ENCODE data around the gene MGST2.

Gene MGST2

GRCh38 chr4:139647184-139647583 lies 18.4 kb upstream of the MGST2 start:
- no peaks in the 10 kb centered on the region for H3K27me3 ChIP-seq (replicated peaks; ENCODE audit: control insufficient read depth, insufficient read depth, low read length)
- no peak overlapping the region for H3K4me3 ChIP-seq (ENCODE audit: low read length)
- DNase-seq (ENCODE audit: low read depth), result no peak
- H3K9ac ChIP-seq (ENCODE audit: low read length), result no peak overlapping the region
- peaks cover 2% of the 10 kb centered on the region for H3K4me1 ChIP-seq (ENCODE audit: control insufficient read depth, insufficient read depth, low read length)
- H3K36me3 ChIP-seq (ENCODE audit: control insufficient read depth, insufficient read depth, low read length, severe bottlenecking), result no peaks in the 10 kb centered on the region
- H3K9me3 ChIP-seq (ENCODE audit: control insufficient read depth, low read length), result no peaks in the 10 kb centered on the region

- no peak overlapping the region for H3K9ac ChIP-seq (ENCODE audit: low read length)
- no peaks in the 10 kb centered on the region for H3K36me3 ChIP-seq (ENCODE audit: control insufficient read depth, insufficient read depth, low read length, severe bottlenecking)
- no peak overlapping the region for H3K4me3 ChIP-seq (ENCODE audit: low read length)
- peaks cover 2% of the 10 kb centered on the region for H3K4me1 ChIP-seq (ENCODE audit: control insufficient read depth, insufficient read depth, low read length)
- no peak for DNase-seq (ENCODE audit: low read depth)
- no peaks in the 10 kb centered on the region for H3K9me3 ChIP-seq (ENCODE audit: control insufficient read depth, low read length)
- H3K27me3 ChIP-seq (replicated peaks; ENCODE audit: control insufficient read depth, insufficient read depth, low read length), result no peaks in the 10 kb centered on the region
These were observed 17.7 kb upstream of the MGST2 start for GRCh38 chr4:139647952-139648351.

GRCh38 chr4:139651282-139652194 lies 14.1 kb upstream of the MGST2 start:
- Histone ChIP-seq H3K36me3 (ENCODE audit: control insufficient read depth, insufficient read depth, low read length, severe bottlenecking) (no peaks in the 10 kb centered on the region), H3K4me3 (ENCODE audit: low read length) (no peak overlapping the region)
- peak; percentile 94 for DNase-seq (ENCODE audit: low read depth)

GRCh38 chr4:139654516-139654915 lies 11.1 kb upstream of the MGST2 start:
- no peak overlapping the region for H3K4me3 ChIP-seq (ENCODE audit: low read length)
- no peak for DNase-seq (ENCODE audit: low read depth)
- no peaks in the 10 kb centered on the region for H3K9me3 ChIP-seq (ENCODE audit: control insufficient read depth, low read length)
- H3K9ac ChIP-seq (ENCODE audit: low read length), result no peak overlapping the region
- peaks cover 17% of the 10 kb centered on the region for H3K4me1 ChIP-seq (ENCODE audit: control insufficient read depth, insufficient read depth, low read length)
- H3K36me3 ChIP-seq (ENCODE audit: control insufficient read depth, insufficient read depth, low read length, severe bottlenecking), result no peaks in the 10 kb centered on the region
- no peaks in the 10 kb centered on the region for H3K27me3 ChIP-seq (replicated peaks; ENCODE audit: control insufficient read depth, insufficient read depth, low read length)

More at GRCh38 chr4:139651282-139652194, 14.1 kb upstream of the MGST2 start:
- Histone ChIP-seq H3K27me3 (replicated peaks; ENCODE audit: control insufficient read depth, insufficient read depth, low read length) (no peaks in the 10 kb centered on the region), H3K9me3 (ENCODE audit: control insufficient read depth, low read length) (no peaks in the 10 kb centered on the region), H3K9ac (ENCODE audit: low read length) (peak overlapping the region; percentile 51), H3K4me1 (ENCODE audit: control insufficient read depth, insufficient read depth, low read length) (peaks cover 2% of the 10 kb centered on the region)

GRCh38 chr4:139655116-139655515 lies 10.5 kb upstream of the MGST2 start:
- H3K4me1 ChIP-seq (ENCODE audit: control insufficient read depth, insufficient read depth, low read length), result peaks cover 17% of the 10 kb centered on the region
- no peaks in the 10 kb centered on the region for H3K9me3 ChIP-seq (ENCODE audit: control insufficient read depth, low read length)
- peak; percentile 63 for DNase-seq (ENCODE audit: low read depth)
- no peaks in the 10 kb centered on the region for H3K27me3 ChIP-seq (replicated peaks; ENCODE audit: control insufficient read depth, insufficient read depth, low read length)
- no peak overlapping the region for H3K4me3 ChIP-seq (ENCODE audit: low read length)
- no peak overlapping the region for H3K9ac ChIP-seq (ENCODE audit: low read length)
- no peaks in the 10 kb centered on the region for H3K36me3 ChIP-seq (ENCODE audit: control insufficient read depth, insufficient read depth, low read length, severe bottlenecking)

- DNase-seq (ENCODE audit: low read depth), result peak; percentile 90
- Histone ChIP-seq H3K4me3 (ENCODE audit: low read length) (peak overlapping the region; percentile 44), H3K9me3 (ENCODE audit: control insufficient read depth, low read length) (no peaks in the 10 kb centered on the region), H3K27me3 (replicated peaks; ENCODE audit: control insufficient read depth, insufficient read depth, low read length) (no peaks in the 10 kb centered on the region), H3K36me3 (ENCODE audit: control insufficient read depth, insufficient read depth, low read length, severe bottlenecking) (no peaks in the 10 kb centered on the region), H3K4me1 (ENCODE audit: control insufficient read depth, insufficient read depth, low read length) (peaks cover 15% of the 10 kb centered on the region), H3K9ac (ENCODE audit: low read length) (peak overlapping the region; percentile 4)
These were observed 8.8 kb upstream of the MGST2 start for GRCh38 chr4:139656614-139657486.

- Histone ChIP-seq H3K9ac (ENCODE audit: low read length) (no peak overlapping the region), H3K36me3 (ENCODE audit: control insufficient read depth, insufficient read depth, low read length, severe bottlenecking) (no peaks in the 10 kb centered on the region), H3K9me3 (ENCODE audit: control insufficient read depth, low read length) (no peaks in the 10 kb centered on the region), H3K4me3 (ENCODE audit: low read length) (no peak overlapping the region), H3K4me1 (ENCODE audit: control insufficient read depth, insufficient read depth, low read length) (peaks cover 15% of the 10 kb centered on the region), H3K27me3 (replicated peaks; ENCODE audit: control insufficient read depth, insufficient read depth, low read length) (no peaks in the 10 kb centered on the region)
- DNase-seq (ENCODE audit: low read depth), result no peak
These were observed 7.4 kb upstream of the MGST2 start for GRCh38 chr4:139658185-139658584.

GRCh38 chr4:139658586-139659382 lies 6.8 kb upstream of the MGST2 start:
- no peak for DNase-seq (ENCODE audit: low read depth)
- no peaks in the 10 kb centered on the region for H3K9me3 ChIP-seq (ENCODE audit: control insufficient read depth, low read length)
- H3K36me3 ChIP-seq (ENCODE audit: control insufficient read depth, insufficient read depth, low read length, severe bottlenecking), result no peaks in the 10 kb centered on the region
- no peaks in the 10 kb centered on the region for H3K27me3 ChIP-seq (replicated peaks; ENCODE audit: control insufficient read depth, insufficient read depth, low read length)
- H3K4me3 ChIP-seq (ENCODE audit: low read length), result no peak overlapping the region
- peaks cover 15% of the 10 kb centered on the region for H3K4me1 ChIP-seq (ENCODE audit: control insufficient read depth, insufficient read depth, low read length)
- no peak overlapping the region for H3K9ac ChIP-seq (ENCODE audit: low read length)

- no peak overlapping the region for H3K4me3 ChIP-seq (ENCODE audit: low read length)
- H3K36me3 ChIP-seq (ENCODE audit: control insufficient read depth, insufficient read depth, low read length, severe bottlenecking), result no peaks in the 10 kb centered on the region
- DNase-seq (ENCODE audit: low read depth), result no peak
- H3K4me1 ChIP-seq (ENCODE audit: control insufficient read depth, insufficient read depth, low read length), result peaks cover 15% of the 10 kb centered on the region
- H3K9ac ChIP-seq (ENCODE audit: low read length), result no peak overlapping the region
- H3K9me3 ChIP-seq (ENCODE audit: control insufficient read depth, low read length), result no peaks in the 10 kb centered on the region
- H3K27me3 ChIP-seq (replicated peaks; ENCODE audit: control insufficient read depth, insufficient read depth, low read length), result no peaks in the 10 kb centered on the region
These were observed 5.7 kb upstream of the MGST2 start for GRCh38 chr4:139659735-139660424.

- Histone ChIP-seq H3K27me3 (replicated peaks; ENCODE audit: control insufficient read depth, insufficient read depth, low read length) (no peaks in the 10 kb centered on the region), H3K4me1 (ENCODE audit: control insufficient read depth, insufficient read depth, low read length) (peaks cover 15% of the 10 kb centered on the region), H3K4me3 (ENCODE audit: low read length) (no peak overlapping the region), H3K9ac (ENCODE audit: low read length) (no peak overlapping the region), H3K36me3 (ENCODE audit: control insufficient read depth, insufficient read depth, low read length, severe bottlenecking) (no peaks in the 10 kb centered on the region), H3K9me3 (ENCODE audit: control insufficient read depth, low read length) (no peaks in the 10 kb centered on the region)
- DNase-seq (ENCODE audit: low read depth), result no peak
These were observed 5.0 kb upstream of the MGST2 start for GRCh38 chr4:139660568-139661043.

All from adipocyte (in vitro differentiated cells).